Smooth muscle cell (in vitro differentiated cells): Measurements from ENCODE around the gene KIAA0040. TPM values are rescaled to one million over a fixed set of nuclear protein-coding genes. Genes with fewer than 3 reads are reported as not detected.

Experiments
- DNase-seq: peaks from one replicate; lab custom pipeline; 2025; ENCODE audit not compliant: unreplicated experiment; lab: John Stamatoyannopoulos, UW
- H2AFZ ChIP-seq: fragments of 200-600 bp; sonication (generic); 2 replicates; pipeline ENCODE4 v1.6.0; 2016; ENCODE audit warnings: antibody characterized with exemption, low read depth, mild to moderate bottlenecking
- H3F3A ChIP-seq: fragments of 200-600 bp; sonication (generic); 2 replicates; pipeline ENCODE4 v1.6.0; 2017; ENCODE audit warnings: antibody characterized with exemption, low read depth
- H3K27ac ChIP-seq: fragments of 200-600 bp; sonication (generic); 2 replicates; pipeline ENCODE4 v1.5.1; 2016; ENCODE audit warnings: low read depth, mild to moderate bottlenecking
- H3K27me3 ChIP-seq: fragments of 200-600 bp; sonication (generic); 2 replicates; pipeline ENCODE4 v1.6.1; 2016; ENCODE audit warnings: low read depth, mild to moderate bottlenecking
- H3K36me3 ChIP-seq: fragments of 200-600 bp; sonication (generic); 2 replicates; pipeline ENCODE4 v1.5.1; 2016; ENCODE audit warnings: low read depth
- H3K4me1 ChIP-seq: fragments of 200-600 bp; sonication (generic); 2 replicates; pipeline ENCODE4 v1.5.1; 2016; ENCODE audit warnings: low read depth
- H3K4me2 ChIP-seq: fragments of 200-600 bp; sonication (generic); 2 replicates; pipeline ENCODE4 v1.6.0; 2016; ENCODE audit warnings: mild to moderate bottlenecking
- H3K4me3 ChIP-seq: fragments of 200-600 bp; sonication (generic); 2 replicates; pipeline ENCODE4 v1.5.1; 2016; ENCODE audit warnings: mild to moderate bottlenecking
- H3K79me2 ChIP-seq: fragments of 200-600 bp; sonication (generic); 2 replicates; pipeline ENCODE4 v1.6.0; 2016; ENCODE audit warnings: low read depth, mild to moderate bottlenecking
- H3K9ac ChIP-seq: fragments of 200-600 bp; sonication (generic); 2 replicates; pipeline ENCODE4 v1.6.0; 2016; ENCODE audit warnings: low read depth
- H3K9me3 ChIP-seq: fragments of 200-600 bp; sonication (generic); replicated peaks from 2 replicates; pipeline ENCODE4 v1.5.1; 2016; ENCODE audit warnings: low read depth
- H4K20me1 ChIP-seq: fragments of 200-600 bp; sonication (generic); 2 replicates; pipeline ENCODE4 v1.6.0; 2016; ENCODE audit warnings: low read depth
- CTCF ChIP-seq: fragments of 200-600 bp; sonication (generic); IDR thresholded peaks from 2 replicates; pipeline ENCODE4 v1.5.1; 2017; ENCODE audit warnings: borderline replicate concordance, mild to moderate bottlenecking, antibody characterized with exemption; ENCODE audit not compliant: insufficient read depth, poor library complexity, severe bottlenecking
- WGBS: methylation state at CpG from one replicate; pipeline ENCODE4 v1.1.7; 2016; ENCODE audit warnings: low lambda C conversion rate; 5-methylcytosine and 5-hydroxymethylcytosine counted together
- polyA plus RNA-seq: library from polyadenylated mRNA; unstranded; fragments of >200 nt; fragmentation: Nextera tagmentation; extraction: Ambion mirVana; gene quantifications from 2 replicates; pipeline ENCODE4 v1.2.1, GENCODE V29; 2016
- total RNA-seq: library from RNA; depleted of rRNA; stranded (reverse); fragments of >200 nt; gene quantifications from 2 replicates; pipeline ENCODE4 v1.2.3, GENCODE V29; 2014

The KIAA0040 gene
- total and polyA plus RNA-seq, 2 experiments from 2014 or later, result 3.8 to 8.9 TPM

- no peaks in the 10 kb centered on the region for H4K20me1 ChIP-seq
- TF ChIP-seq CTCF, result no peak
- no peaks in the 10 kb centered on the region for H3K4me1 ChIP-seq
- H3K9me3 ChIP-seq, result no peaks in the 10 kb centered on the region
- no peak for DNase-seq
- H3K79me2 ChIP-seq, result no peaks in the 10 kb centered on the region
- peaks cover 25% of the 10 kb centered on the region for H3K27me3 ChIP-seq
- H3K27ac ChIP-seq, result no peak overlapping the region
- no peaks in the 10 kb centered on the region for H3K36me3 ChIP-seq
- H3K9ac ChIP-seq, result no peak overlapping the region
- H3K4me2 ChIP-seq, result no peak overlapping the region
- no peak overlapping the region for H3K4me3 ChIP-seq
- H2AFZ ChIP-seq, result no peak overlapping the region
- no peaks in the 10 kb centered on the region for H3F3A ChIP-seq
- WGBS, result 83% methylated on average over 4 of the region's 4 CpGs
Measured at GRCh38 chr1:175155473-175155856, 37.1 kb downstream of the KIAA0040 start.

- H3K79me2 ChIP-seq, result no peaks in the 10 kb centered on the region
- H4K20me1 ChIP-seq, result no peaks in the 10 kb centered on the region
- H3K27ac ChIP-seq, result no peak overlapping the region
- no peaks in the 10 kb centered on the region for H3K36me3 ChIP-seq
- H3F3A ChIP-seq, result no peaks in the 10 kb centered on the region
- no peaks in the 10 kb centered on the region for H3K4me1 ChIP-seq
- peaks cover 31% of the 10 kb centered on the region for H3K27me3 ChIP-seq
- 21% methylated on average over 11 of the region's 11 CpGs for WGBS
- H3K9ac ChIP-seq, result no peak overlapping the region
- no peaks in the 10 kb centered on the region for H3K9me3 ChIP-seq
- H3K4me2 ChIP-seq, result no peak overlapping the region
- DNase-seq, result no peak
- peak; percentile 96 for TF ChIP-seq CTCF
- no peak overlapping the region for H2AFZ ChIP-seq
- no peak overlapping the region for H3K4me3 ChIP-seq
Measured at GRCh38 chr1:175154629-175155472, 37.7 kb downstream of the KIAA0040 start.

GRCh38 chr1:175152006-175152652 is 40.4 kb downstream of the KIAA0040 start:
- DNase-seq, result no peak
- 11% methylated on average over 15 of the region's 15 CpGs for WGBS

More at GRCh38 chr1:175152006-175152652, 40.4 kb downstream of the KIAA0040 start:
- no peak overlapping the region for H3K9ac ChIP-seq
- no peaks in the 10 kb centered on the region for H3K79me2 ChIP-seq
- no peaks in the 10 kb centered on the region for H3F3A ChIP-seq
- H2AFZ ChIP-seq, result no peak overlapping the region
- H3K4me3 ChIP-seq, result no peak overlapping the region
- peaks cover 32% of the 10 kb centered on the region for H3K27me3 ChIP-seq
- peak overlapping the region; percentile 76 for H3K4me2 ChIP-seq
- H3K9me3 ChIP-seq, result no peaks in the 10 kb centered on the region
- no peaks in the 10 kb centered on the region for H3K36me3 ChIP-seq
- H3K4me1 ChIP-seq, result no peaks in the 10 kb centered on the region
- H4K20me1 ChIP-seq, result no peaks in the 10 kb centered on the region
- peak; percentile 85 for TF ChIP-seq CTCF
- H3K27ac ChIP-seq, result no peak overlapping the region
